Glutamatergic neuron (in vitro differentiated cells): ENCODE measurements around the gene MORN4. TPM values are rescaled to one million over a fixed set of nuclear protein-coding genes. Genes with fewer than 3 reads are reported as not detected.

ENCODE experiments used
- DNase-seq: peaks from one replicate; pipeline ENCODE4 v3.0.0; 2022
- H3K27ac Mint-ChIP-seq: one replicate; pipeline ENCODE4 v1.8.0; 2020; ENCODE audit warnings: mild to moderate bottlenecking, mixed read lengths, inconsistent platforms; ENCODE audit not compliant: unreplicated experiment
- H3K27me3 Mint-ChIP-seq: one replicate; pipeline ENCODE4 v1.8.0; 2020; ENCODE audit warnings: mild to moderate bottlenecking, moderate library complexity, mixed read lengths, inconsistent platforms; ENCODE audit not compliant: unreplicated experiment
- H3K36me3 Mint-ChIP-seq: one replicate; pipeline ENCODE4 v1.8.0; 2020; ENCODE audit warnings: mild to moderate bottlenecking, mixed read lengths, inconsistent platforms; ENCODE audit not compliant: unreplicated experiment
- H3K4me1 Mint-ChIP-seq: one replicate; pipeline ENCODE4 v1.8.0; 2020; ENCODE audit warnings: mild to moderate bottlenecking, low read depth, mixed read lengths, inconsistent platforms; ENCODE audit not compliant: unreplicated experiment
- H3K4me3 Mint-ChIP-seq: one replicate; pipeline ENCODE4 v1.8.0; 2020; ENCODE audit warnings: mild to moderate bottlenecking, mixed read lengths, inconsistent platforms; ENCODE audit not compliant: unreplicated experiment
- H3K9me3 Mint-ChIP-seq: one replicate; pipeline ENCODE4 v1.8.0; 2020; ENCODE audit warnings: mild to moderate bottlenecking, moderate library complexity, mixed read lengths, inconsistent platforms; ENCODE audit not compliant: unreplicated experiment
- total RNA-seq: library from RNA; stranded (reverse); fragmentation: NEBNext Ultra II Directional; extraction: Animal tissue kit (Norgen Biotek cat#: 25700); gene quantifications from one replicate; pipeline ENCODE4 v1.2.1, GENCODE V29; 2021; ENCODE audit not compliant: unreplicated experiment
- TF ChIP-seq, protein P1 (sequence below): fragments of 200-600 bp; sonication (generic); IDR thresholded peaks from one replicate; pipeline ENCODE4 v1.5.0; 2021; ENCODE audit not compliant: partially characterized antibody, unreplicated experiment

Gene MORN4
- total RNA-seq, 1 donor from 2014 or later = 31.4 TPM

DNA sequence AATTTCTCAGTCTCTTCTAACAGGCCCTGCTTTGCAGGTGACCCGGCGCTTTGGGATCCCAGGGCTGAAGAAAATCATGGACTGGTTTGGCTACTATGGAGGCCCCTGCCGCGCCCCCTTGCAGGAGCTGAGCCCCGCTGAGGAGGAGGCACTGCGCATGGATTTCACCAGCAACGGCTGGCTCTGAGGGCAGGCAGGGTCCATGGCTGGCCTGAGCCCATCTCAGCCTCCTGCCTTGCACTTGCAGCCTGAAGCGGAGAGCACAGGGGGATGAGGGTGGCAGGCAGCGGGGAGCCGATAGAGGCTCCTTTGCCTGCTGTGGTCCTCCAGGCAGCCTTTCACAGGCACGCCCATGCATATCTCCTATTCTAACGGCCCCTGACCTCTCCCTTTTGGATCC is 21.8 kb downstream of the MORN4 start:
- Mint-ChIP-seq H3K4me3 (no peak overlapping the region), H3K4me1 (peaks cover 4% of the 10 kb centered on the region), H3K27ac (no peak overlapping the region), H3K36me3 (no peaks in the 10 kb centered on the region), H3K9me3 (no peaks in the 10 kb centered on the region), H3K27me3 (no peaks in the 10 kb centered on the region)
- TF ChIP-seq, protein P1, sequence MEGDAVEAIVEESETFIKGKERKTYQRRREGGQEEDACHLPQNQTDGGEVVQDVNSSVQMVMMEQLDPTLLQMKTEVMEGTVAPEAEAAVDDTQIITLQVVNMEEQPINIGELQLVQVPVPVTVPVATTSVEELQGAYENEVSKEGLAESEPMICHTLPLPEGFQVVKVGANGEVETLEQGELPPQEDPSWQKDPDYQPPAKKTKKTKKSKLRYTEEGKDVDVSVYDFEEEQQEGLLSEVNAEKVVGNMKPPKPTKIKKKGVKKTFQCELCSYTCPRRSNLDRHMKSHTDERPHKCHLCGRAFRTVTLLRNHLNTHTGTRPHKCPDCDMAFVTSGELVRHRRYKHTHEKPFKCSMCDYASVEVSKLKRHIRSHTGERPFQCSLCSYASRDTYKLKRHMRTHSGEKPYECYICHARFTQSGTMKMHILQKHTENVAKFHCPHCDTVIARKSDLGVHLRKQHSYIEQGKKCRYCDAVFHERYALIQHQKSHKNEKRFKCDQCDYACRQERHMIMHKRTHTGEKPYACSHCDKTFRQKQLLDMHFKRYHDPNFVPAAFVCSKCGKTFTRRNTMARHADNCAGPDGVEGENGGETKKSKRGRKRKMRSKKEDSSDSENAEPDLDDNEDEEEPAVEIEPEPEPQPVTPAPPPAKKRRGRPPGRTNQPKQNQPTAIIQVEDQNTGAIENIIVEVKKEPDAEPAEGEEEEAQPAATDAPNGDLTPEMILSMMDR = no peak
- DNase-seq = no peak

DNA sequence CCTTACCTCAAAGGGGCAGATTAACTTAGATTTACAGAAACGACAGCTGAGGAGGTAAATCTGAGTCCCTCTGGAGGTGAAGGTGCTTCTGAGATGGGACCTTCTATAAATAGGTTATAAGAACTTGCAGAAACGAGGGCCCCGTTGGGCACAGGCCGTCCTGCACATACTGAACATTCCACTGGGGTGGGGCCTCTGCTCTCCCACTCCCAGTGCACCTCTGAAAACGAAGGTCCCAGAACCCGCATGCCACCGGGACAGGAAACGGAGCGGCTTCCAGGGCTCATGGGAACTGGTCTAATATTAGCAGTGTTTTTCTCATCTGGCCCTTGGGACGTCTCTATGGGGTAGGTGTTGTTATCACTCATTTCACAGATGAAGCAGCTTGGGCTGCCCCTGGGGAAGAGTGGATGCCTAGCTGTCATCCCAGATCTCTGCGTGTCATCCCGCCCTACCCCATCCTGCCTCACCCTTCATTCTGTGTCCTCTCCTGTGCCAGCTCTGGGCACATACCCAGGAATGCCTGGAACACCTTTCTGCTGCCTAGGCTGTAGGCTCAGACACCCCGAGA is 24.2 kb downstream of the MORN4 start:
- no peak overlapping the region for H3K4me3 Mint-ChIP-seq
- no peak for DNase-seq
- no peaks in the 10 kb centered on the region for H3K27me3 Mint-ChIP-seq
- H3K27ac Mint-ChIP-seq = no peak overlapping the region
- TF ChIP-seq, protein P1 = no peak
- H3K4me1 Mint-ChIP-seq = peaks cover 4% of the 10 kb centered on the region
- H3K9me3 Mint-ChIP-seq = no peaks in the 10 kb centered on the region
- H3K36me3 Mint-ChIP-seq = no peaks in the 10 kb centered on the region

DNA sequence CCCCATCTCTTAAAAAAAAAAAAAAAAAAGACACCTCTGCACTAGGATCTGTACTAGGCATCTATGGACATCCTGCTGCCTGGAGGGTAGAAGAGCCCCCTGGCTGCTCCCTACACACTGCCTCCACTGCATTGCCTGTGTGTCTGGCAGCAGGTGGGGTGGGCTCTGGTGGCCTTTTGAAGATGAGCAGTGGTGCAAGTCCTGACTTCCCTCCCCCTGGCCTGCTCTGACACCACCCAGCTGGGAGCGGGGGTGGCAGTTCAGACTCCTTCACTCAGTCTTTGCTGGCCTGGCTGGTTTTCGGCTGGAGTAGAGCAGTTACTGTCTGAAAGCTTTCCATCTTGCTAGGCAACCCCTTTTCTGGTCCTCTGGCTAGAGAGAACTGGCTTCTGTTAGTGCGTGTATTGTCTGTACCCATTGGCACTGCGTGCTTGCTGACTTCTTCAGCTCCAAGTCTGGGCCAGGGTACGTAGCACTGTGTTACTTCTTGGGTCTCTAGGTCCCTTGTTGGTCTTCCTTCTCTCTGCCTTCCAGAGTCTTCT is 26.1 kb downstream of the MORN4 start:
- H3K27me3 Mint-ChIP-seq = no peaks in the 10 kb centered on the region
- H3K36me3 Mint-ChIP-seq = no peaks in the 10 kb centered on the region
- H3K4me3 Mint-ChIP-seq = no peak overlapping the region
- DNase-seq = no peak
- H3K4me1 Mint-ChIP-seq = peaks cover 4% of the 10 kb centered on the region
- H3K27ac Mint-ChIP-seq = no peak overlapping the region
- TF ChIP-seq, protein P1 = no peak
- no peaks in the 10 kb centered on the region for H3K9me3 Mint-ChIP-seq

DNA sequence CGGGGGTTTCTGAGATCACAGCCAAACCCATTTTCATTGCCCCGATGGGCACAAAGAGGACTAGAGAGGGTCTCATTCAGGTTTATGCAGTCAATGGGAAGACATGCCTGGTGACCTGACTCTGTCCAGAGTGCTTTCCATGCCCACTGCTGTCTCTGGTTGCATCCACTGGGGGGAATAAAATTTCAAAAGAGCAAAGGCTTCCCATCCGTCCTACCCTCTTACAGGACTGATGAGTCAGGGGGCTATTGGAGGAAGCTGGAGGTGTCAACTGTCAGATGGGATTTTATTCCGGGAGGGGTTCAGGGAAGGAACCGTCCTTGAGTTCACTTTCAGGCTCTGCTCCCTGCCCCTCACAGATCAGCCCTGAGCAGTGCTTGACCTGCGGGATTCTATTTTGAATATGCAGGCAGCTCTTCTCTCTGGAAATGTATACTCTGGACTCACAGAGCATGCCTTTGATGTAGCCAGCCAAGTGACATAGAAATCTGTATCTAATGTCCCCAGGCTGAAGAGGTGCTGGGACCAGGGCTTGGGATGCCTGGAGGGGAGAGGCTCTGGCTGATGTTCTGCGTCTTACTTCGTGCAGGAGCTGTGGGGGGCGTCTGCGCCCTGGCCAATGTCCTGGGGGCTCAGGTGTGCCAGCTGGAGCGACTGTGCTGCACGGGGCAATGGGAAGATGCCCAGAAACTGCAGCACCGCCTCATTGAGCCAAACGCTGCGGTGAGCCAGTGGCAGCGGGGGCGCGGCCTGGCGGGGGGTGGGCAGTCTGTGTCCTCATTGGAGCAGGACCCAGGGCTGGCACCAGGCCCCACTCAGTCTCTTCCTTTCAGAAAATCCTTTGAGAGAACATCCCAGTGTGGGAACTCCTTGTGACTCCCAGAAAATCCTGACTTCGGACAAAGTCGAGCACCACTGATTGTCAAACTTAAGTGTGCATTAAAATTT is 31.8 kb downstream of the MORN4 start:
- no peaks in the 10 kb centered on the region for H3K27me3 Mint-ChIP-seq
- TF ChIP-seq, protein P1 = no peak
- H3K9me3 Mint-ChIP-seq = no peaks in the 10 kb centered on the region
- H3K27ac Mint-ChIP-seq = no peak overlapping the region
- H3K4me3 Mint-ChIP-seq = no peak overlapping the region
- H3K4me1 Mint-ChIP-seq = no peaks in the 10 kb centered on the region
- DNase-seq = no peak
- H3K36me3 Mint-ChIP-seq = no peaks in the 10 kb centered on the region

DNA sequence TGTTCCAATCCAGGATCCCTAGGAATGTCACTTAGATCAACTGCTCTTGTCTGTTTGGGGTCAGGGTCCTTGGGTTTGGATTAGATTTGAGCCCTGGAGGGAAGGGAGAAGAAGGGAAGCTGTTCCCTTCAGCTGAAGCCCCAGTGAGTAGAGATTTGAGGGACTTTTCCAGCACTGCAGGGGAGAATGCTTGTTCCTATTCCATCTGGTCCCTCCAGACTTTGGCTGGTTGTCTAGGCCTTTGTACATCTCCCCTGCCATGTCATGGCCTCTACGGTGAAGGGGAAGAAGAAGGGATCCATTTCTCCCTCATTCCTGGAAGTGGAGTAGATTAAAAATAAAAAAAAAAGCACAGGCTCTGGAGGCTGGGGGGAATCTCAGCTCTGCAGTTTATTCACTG is 32.7 kb downstream of the MORN4 start:
- H3K4me3 Mint-ChIP-seq = no peak overlapping the region
- H3K4me1 Mint-ChIP-seq = no peaks in the 10 kb centered on the region
- H3K36me3 Mint-ChIP-seq = no peaks in the 10 kb centered on the region
- no peaks in the 10 kb centered on the region for H3K27me3 Mint-ChIP-seq
- no peak overlapping the region for H3K27ac Mint-ChIP-seq
- TF ChIP-seq, protein P1 = no peak
- H3K9me3 Mint-ChIP-seq = no peaks in the 10 kb centered on the region
- DNase-seq = no peak
